Measurements from ENCODE around the gene TSR2.

DNA sequence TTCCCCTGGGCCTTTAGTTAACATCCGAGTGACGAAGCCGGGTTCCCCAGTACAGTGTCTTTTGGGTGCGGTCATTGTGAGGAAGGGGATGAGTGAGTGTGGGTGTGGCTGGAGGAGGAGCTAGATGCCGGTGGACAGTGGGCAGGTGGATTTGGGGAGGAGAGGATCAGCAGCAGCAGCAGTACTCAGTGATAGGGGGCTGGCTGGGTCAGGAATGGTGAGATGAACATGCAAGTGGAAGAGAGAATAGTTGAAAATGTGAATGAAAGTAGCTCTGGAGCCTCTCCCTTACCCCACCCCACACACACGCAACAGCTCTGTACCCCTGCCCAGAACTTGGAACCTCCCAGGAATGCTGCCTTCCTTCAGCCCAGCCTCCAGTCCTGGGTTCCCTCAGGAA, 4.5 kb downstream of the TSR2 start:
- TF ChIP-seq POLR2A (IDR thresholded peaks at IDR 0.05; ENCODE audit: extremely low read depth, insufficient read length) (no peak), MAX (IDR thresholded peaks at IDR 0.05; ENCODE audit: low read depth, low read length) (no peak)
- TF ChIP-seq, protein P1, sequence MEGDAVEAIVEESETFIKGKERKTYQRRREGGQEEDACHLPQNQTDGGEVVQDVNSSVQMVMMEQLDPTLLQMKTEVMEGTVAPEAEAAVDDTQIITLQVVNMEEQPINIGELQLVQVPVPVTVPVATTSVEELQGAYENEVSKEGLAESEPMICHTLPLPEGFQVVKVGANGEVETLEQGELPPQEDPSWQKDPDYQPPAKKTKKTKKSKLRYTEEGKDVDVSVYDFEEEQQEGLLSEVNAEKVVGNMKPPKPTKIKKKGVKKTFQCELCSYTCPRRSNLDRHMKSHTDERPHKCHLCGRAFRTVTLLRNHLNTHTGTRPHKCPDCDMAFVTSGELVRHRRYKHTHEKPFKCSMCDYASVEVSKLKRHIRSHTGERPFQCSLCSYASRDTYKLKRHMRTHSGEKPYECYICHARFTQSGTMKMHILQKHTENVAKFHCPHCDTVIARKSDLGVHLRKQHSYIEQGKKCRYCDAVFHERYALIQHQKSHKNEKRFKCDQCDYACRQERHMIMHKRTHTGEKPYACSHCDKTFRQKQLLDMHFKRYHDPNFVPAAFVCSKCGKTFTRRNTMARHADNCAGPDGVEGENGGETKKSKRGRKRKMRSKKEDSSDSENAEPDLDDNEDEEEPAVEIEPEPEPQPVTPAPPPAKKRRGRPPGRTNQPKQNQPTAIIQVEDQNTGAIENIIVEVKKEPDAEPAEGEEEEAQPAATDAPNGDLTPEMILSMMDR (IDR thresholded peaks at IDR 0.05; ENCODE audit: low read depth, low read length), result no peak

All from NB4 (cell line).